Lower lobe of right lung (tissue), 2 donors: ENCODE data around the gene SH3BP5L. TPM values are rescaled to one million over a fixed set of nuclear protein-coding genes. Genes with fewer than 3 reads are reported as not detected.

Experiments
- ATAC-seq, 2 donors: fragments of 200-7000 bp; cut with Tn5 transposase; one replicate each; pipeline ENCODE4 v1.9.1; 2020 to 2022; ENCODE audit warnings: mild to moderate bottlenecking in 2 of 2, moderate library complexity in 2 of 2
- DNase-seq: peaks from one replicate; pipeline ENCODE4 v3.0.0-alpha.2; 2020
- H3K27ac ChIP-seq: fragments of 200-600 bp; one replicate; pipeline ENCODE4 v1.8.0; 2022
- H3K27me3 ChIP-seq: fragments of 200-600 bp; one replicate; pipeline ENCODE4 v1.8.0; 2022; ENCODE audit warnings: low read depth
- H3K36me3 ChIP-seq: fragments of 200-600 bp; one replicate; pipeline ENCODE4 v1.8.0; 2022; ENCODE audit warnings: mild to moderate bottlenecking
- H3K4me1 ChIP-seq: fragments of 200-600 bp; one replicate; pipeline ENCODE4 v1.8.0; 2022
- H3K4me3 ChIP-seq: fragments of 200-600 bp; one replicate; pipeline ENCODE4 v1.8.0; 2022; ENCODE audit warnings: mild to moderate bottlenecking
- H3K9me3 ChIP-seq: fragments of 200-600 bp; one replicate; pipeline ENCODE4 v1.8.0; 2022
- CTCF ChIP-seq: fragments of 200-600 bp; IDR thresholded peaks from one replicate; pipeline ENCODE4 v1.8.0; 2022; ENCODE audit warnings: antibody characterized with exemption, mild to moderate bottlenecking
- intact Hi-C: fragments of 100-400 bp; cut with DNase I; formaldehyde crosslinking; loops from one replicate; pipeline ENCODE4 v1.11.0; 2022
- total RNA-seq: library from RNA; stranded (reverse); fragmentation: NEBNext Ultra II Directional; extraction: Animal tissue kit (Norgen Biotek cat#: 25700); gene quantifications from one replicate; pipeline ENCODE4 v1.2.1, GENCODE V29; 2021
- donor health status: DM: no; HTN: yes; CAD: no; lungs with severe emphysema.

Gene SH3BP5L
- total RNA-seq, 1 donor from 2014 or later = 25.0 TPM

- Histone ChIP-seq H3K9me3 (no peaks in the 10 kb centered on the region), H3K27ac (no peak overlapping the region), H3K4me1 (peaks cover 10% of the 10 kb centered on the region), H3K36me3 (peaks cover 48% of the 10 kb centered on the region), H3K27me3 (no peaks in the 10 kb centered on the region), H3K4me3 (no peak overlapping the region)
- intact Hi-C loops = no loop called here
- TF ChIP-seq CTCF = no peak
- no peak for DNase-seq
- ATAC-seq = no peak
Observed at GRCh38 chr1:248853663-248854375, 28.1 kb upstream of the SH3BP5L start.

GRCh38 chr1:248852481-248853405 is 27.0 kb upstream of the SH3BP5L start:
- ATAC-seq = no peak
- no peak overlapping the region for H3K27ac ChIP-seq
- H3K4me3 ChIP-seq = no peak overlapping the region
- no peak for DNase-seq
- H3K36me3 ChIP-seq = peaks cover 58% of the 10 kb centered on the region
- H3K4me1 ChIP-seq = peaks cover 7% of the 10 kb centered on the region
- intact Hi-C loops = no loop called here
- no peak for TF ChIP-seq CTCF
- no peaks in the 10 kb centered on the region for H3K27me3 ChIP-seq
- H3K9me3 ChIP-seq = no peaks in the 10 kb centered on the region

DNA sequence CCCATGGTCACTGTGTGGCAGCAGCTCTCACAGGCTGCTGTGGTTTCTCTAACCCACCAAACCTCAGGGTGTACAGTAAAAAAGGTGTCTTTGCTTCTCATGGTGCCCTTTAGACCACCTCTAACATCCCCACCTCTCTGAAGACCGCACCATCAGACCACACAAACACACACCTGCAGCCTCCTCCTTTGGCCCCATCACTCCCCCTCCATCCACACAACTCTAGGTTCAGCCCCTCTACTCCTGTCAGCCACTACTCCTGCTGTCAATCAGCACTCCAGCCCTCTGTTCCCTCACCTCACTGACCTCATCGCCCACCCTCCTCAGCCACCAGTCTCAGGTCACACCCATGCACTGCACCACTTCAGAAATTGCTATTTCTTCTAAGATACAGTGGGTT is 25.7 kb upstream of the SH3BP5L start:
- H3K27me3 ChIP-seq = no peaks in the 10 kb centered on the region
- intact Hi-C loops = no loop called here
- ATAC-seq = no peak
- peaks cover 72% of the 10 kb centered on the region for H3K36me3 ChIP-seq
- no peak for DNase-seq
- no peak overlapping the region for H3K4me3 ChIP-seq
- H3K9me3 ChIP-seq = no peaks in the 10 kb centered on the region
- H3K4me1 ChIP-seq = no peaks in the 10 kb centered on the region
- no peak for TF ChIP-seq CTCF
- H3K27ac ChIP-seq = no peak overlapping the region

GRCh38 chr1:248850536-248851251 is 25.0 kb upstream of the SH3BP5L start:
- no peak overlapping the region for H3K27ac ChIP-seq
- ATAC-seq (no peak), DNase-seq (no peak)
- H3K36me3 ChIP-seq = peaks cover 78% of the 10 kb centered on the region
- no peak for TF ChIP-seq CTCF
- H3K9me3 ChIP-seq = no peaks in the 10 kb centered on the region
- intact Hi-C loops = no loop called here
- H3K4me1 ChIP-seq = no peaks in the 10 kb centered on the region
- H3K27me3 ChIP-seq = no peaks in the 10 kb centered on the region
- H3K4me3 ChIP-seq = no peak overlapping the region

DNA sequence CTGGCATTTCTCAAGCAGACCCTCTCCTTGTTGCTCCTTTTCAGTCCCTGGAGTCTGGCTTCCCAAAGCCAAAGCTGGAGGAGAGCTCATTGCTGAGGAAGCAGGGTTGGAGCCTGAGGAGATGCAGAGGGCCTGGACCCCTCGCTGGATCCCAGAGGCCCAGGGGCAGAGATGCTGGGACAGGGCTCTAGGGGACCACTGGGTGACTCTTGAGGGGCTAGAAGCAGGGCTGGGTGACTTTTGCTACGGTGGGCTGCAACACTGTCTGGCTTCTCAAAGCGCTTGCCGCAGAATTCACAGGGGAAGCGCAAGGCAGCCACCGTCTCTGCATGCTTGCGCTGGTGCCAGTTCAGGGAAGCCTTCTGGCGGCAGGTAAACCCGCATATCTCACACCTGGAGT is 24.4 kb upstream of the SH3BP5L start:
- Histone ChIP-seq H3K36me3 (peaks cover 78% of the 10 kb centered on the region), H3K27me3 (no peaks in the 10 kb centered on the region), H3K4me1 (no peaks in the 10 kb centered on the region), H3K27ac (no peak overlapping the region), H3K4me3 (no peak overlapping the region), H3K9me3 (no peaks in the 10 kb centered on the region)
- TF ChIP-seq CTCF = no peak
- DNase-seq = no peak
- ATAC-seq = no peak
- intact Hi-C loops = no loop called here
